G401 (cell line): ENCODE measurements around the gene JAKMIP1. TPM values are rescaled to one million over a fixed set of nuclear protein-coding genes. Genes with fewer than 3 reads are reported as not detected.
"Not testable (repeated sequence)": the region's sequence is repeated elsewhere in the genome, so short reads cannot be mapped to it uniquely, and the experiment has no call there.

ENCODE experiments used
- DNase-seq: peaks from one replicate; pipeline ENCODE4 v3.0.0-alpha.2; 2015; ENCODE audit warnings: low spot score
- in situ Hi-C: cut with HindIII; loops from 2 replicates; pipeline ENCODE4 v1.10.0; 2016; ENCODE audit warnings: low sequenced_read_pairs, mixed read lengths
- total RNA-seq: library from RNA; depleted of rRNA; stranded (reverse); fragments of >200 nt; shearing (Covaris generic); gene quantifications from 2 replicates; pipeline ENCODE4 v1.2.3, GENCODE V29; 2014

JAKMIP1 gene
- total RNA-seq, 1 experiment from 2014 or later, result not detected

DNA sequence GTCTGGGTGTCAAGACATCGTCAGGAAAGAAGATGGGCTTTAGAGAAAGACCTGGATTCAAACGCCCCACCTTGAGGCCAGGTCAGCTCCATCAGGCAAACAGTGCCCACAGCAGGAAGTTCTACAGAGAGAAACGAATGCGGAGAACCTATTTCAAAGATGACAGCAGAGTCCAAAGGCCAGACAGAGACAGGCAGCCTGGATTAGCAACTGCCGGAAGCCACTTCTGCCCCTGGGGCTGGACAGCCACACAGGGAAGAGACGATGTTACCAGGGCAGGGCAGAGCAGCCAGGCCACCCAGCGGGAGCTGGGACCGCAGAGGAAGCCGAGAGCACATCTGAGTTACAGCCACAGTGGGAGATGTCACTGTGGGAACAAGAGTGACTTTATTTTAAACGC, 183.3 kb downstream of the JAKMIP1 start:
- in situ Hi-C loops, result no loop called here

DNA sequence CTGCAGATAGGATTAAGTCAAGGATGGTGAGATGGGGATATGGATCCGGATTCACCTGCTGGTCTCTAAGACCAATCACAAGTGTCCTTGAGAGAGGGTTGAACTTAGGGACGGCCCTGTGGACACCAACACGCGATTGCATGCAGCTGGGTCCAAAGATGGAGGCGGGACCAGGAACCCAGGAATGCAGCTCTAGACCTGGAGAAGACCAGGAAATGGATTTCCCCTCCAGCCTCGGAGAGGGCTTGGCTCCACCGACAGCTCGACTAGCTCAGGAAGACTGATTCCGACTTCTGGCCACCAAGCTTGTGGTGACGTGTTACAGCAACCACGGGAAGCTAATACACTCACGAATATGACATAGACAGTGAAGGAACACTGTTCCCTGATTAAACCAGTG, 186.8 kb downstream of the JAKMIP1 start:
- DNase-seq, result no peak
- in situ Hi-C loops, result no loop called here

More for the DNA sequence above, 183.3 kb downstream of the JAKMIP1 start:
- no peak for DNase-seq

DNA sequence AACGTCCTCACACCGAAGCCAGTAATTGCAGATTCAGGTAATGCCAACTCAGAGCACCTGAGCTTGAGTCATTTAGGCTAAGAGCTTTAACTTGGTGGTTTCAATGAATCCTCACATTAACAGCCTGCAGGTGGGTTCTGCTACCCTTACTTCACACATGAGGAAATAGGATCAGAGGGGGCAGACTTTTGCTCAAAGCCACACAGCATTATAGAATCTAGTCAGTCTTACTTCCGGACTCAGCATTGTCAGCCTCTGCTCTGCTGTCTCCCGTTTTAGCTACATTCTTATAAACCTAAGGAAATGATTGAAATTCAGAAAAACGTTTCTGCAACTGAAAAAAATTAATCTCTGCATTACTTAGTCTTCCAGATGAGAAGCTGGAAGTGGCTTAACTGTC, 188.1 kb downstream of the JAKMIP1 start:
- no peak for DNase-seq
- in situ Hi-C loops, result no loop called here

DNA sequence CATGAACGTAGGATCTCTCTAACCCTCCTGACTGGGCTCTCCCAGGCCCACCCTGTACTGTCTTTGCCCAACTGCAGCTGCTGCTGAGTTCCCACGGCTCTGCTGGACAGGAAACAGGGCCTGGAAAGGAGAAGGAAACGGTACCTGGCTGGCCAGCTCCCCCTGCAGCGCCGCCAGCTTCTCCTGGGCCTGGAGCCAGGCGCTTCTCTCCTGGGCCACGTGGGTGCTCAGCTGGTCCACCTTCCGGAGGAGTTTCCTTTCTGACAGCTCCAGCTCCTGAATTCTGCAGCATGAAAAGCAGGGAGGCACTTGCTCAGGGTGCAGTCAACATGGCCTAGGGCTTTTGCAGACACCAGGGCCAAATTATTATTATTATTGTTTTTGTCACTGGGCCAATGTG, 188.7 kb downstream of the JAKMIP1 start:
- DNase-seq, result peak; percentile 85
- in situ Hi-C loops, result no loop called here

DNA sequence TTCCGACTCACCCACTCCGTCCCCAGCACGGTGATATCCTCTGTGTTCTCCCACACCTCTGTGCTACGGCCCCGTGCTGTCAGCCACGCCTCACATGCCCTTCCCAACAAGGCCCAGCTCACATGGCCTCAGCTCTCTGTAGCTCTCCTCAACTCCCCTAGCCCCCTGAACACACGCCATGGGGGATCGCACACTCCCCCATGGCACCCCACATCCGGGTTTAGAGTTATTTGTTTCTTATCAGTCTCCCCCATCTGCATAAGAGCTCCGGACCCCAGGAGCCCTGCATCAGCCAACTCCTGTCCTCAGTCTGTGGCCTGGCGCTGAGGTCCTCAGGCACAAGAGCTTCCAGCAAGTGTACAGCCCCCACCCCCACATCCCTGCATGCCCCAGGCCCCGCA, 189.1 kb downstream of the JAKMIP1 start:
- DNase-seq, result no peak
- in situ Hi-C loops, result no loop called here

- in situ Hi-C loops, result no loop called here
- no peak for DNase-seq
Measured at GRCh38 chr4:6010789-6011188, 189.6 kb downstream of the JAKMIP1 start.

DNA sequence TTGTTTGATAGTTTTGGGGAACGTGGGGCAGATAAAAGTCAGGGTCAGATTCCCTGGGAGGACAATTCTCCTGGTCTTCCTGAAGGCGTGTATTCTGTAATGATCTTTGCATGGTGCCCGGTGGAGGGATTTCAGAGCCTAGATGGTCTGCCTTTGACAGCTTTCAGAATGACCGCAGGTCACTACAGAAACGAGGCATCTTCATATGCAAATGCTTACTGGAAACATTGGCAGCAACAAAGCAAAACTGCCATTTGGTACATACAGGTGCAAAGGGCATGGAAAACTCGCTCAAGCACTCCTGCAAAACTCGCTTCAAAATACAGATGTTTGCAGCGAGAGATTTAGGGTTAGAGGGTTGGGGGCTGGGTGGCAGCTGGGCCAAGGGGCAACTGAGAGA, 190.9 kb downstream of the JAKMIP1 start:
- no peak for DNase-seq
- in situ Hi-C loops, result no loop called here

- DNase-seq, result no peak
- in situ Hi-C loops, result no loop called here
Measured at GRCh38 chr4:6008766-6009385, 191.5 kb downstream of the JAKMIP1 start.

- in situ Hi-C loops, result no loop called here
- DNase-seq, result no peak
Measured at GRCh38 chr4:6008092-6008551, 192.2 kb downstream of the JAKMIP1 start.

- in situ Hi-C loops, result no loop called here
- DNase-seq, result no peak
Measured at GRCh38 chr4:6005175-6005574, 195.2 kb downstream of the JAKMIP1 start.

DNA sequence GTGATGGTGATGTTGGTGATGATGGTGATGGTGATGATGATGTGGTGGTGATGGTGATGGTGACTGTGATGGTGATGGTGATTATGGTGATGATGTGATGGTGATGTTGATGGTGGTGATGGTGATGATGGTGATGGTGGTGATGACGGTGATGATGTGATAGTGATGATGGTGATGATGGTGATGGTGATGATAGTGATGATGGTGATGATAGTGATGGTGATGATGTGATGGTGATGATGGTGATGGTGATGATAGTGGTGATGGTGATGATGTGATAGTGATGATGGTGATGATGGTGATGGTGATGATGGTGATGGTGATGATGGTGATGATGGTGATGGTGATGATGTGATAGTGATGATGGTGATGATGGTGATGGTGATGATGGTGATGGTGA, 196.9 kb downstream of the JAKMIP1 start:
- DNase-seq, result not testable (repeated sequence)

DNA sequence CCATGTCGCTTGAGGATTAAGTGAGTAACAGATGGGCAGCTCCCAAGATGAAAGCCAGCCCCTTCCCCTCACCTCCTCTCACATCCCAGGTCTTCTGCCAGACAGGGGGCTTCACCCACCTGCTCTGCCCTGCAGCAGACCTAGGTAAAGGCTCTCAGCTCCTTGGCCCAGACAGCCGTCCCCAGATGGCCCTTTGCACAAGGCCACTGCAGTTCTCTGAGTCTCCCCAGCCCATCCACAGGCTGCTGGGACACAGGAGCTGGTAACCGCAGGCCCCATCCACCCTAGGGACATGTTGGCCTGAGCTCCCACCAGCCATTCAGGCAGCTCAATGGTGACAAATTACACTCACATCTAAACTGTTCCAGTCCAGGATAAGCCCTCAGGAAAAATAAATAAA, 197.4 kb downstream of the JAKMIP1 start:
- in situ Hi-C loops, result no loop called here
- DNase-seq, result no peak

More for the DNA sequence above, 196.9 kb downstream of the JAKMIP1 start:
- in situ Hi-C loops, result not testable (repeated sequence)

- DNase-seq, result no peak
- in situ Hi-C loops, result no loop called here
Measured at GRCh38 chr4:6002492-6002833, 197.9 kb downstream of the JAKMIP1 start.

DNA sequence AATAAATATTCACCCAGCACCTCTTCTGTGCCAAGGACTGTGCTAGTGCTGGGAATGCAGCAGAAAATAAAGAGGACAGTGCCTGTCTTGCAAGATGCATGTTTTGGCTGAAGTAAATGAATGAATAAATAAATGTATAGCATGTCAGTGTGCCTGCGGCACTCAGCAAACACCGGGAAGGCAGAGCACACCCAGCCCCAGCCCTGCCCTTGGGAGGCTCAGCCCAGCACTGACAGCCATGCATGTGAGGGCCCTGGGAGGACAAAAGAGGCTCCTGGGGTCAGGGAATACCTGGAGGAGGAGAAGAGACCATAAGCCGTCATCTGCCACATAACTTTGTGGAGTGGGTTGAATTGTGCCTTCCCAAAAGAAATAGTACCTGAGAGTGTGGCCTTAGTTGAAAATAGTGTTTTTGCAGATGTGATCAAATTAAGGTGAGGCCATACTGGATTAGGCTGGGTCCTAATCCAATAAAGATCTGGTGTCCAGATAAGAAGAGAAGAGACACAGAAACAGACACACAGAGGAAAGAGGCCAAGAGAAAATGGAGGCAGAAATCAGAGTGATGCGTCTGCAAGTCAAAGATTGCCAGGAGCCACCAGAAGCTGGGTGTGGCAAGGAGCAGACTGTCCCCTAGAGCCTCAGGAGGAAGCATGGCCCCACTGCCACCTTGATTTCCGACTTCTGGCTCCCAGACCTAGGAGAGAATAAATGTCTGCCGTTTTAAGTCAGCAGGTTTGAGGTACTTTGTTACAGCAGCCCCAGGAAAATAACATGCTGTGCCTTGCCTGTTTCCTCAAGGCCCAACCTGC, 198.5 kb downstream of the JAKMIP1 start:
- in situ Hi-C loops, result no loop called here
- no peak for DNase-seq

- DNase-seq, result no peak
- in situ Hi-C loops, result no loop called here
Measured at GRCh38 chr4:5999830-6000365, 200.5 kb downstream of the JAKMIP1 start.

GRCh38 chr4:5999356-5999755, 201.0 kb downstream of the JAKMIP1 start:
- no peak for DNase-seq
- in situ Hi-C loops, result no loop called here

DNA sequence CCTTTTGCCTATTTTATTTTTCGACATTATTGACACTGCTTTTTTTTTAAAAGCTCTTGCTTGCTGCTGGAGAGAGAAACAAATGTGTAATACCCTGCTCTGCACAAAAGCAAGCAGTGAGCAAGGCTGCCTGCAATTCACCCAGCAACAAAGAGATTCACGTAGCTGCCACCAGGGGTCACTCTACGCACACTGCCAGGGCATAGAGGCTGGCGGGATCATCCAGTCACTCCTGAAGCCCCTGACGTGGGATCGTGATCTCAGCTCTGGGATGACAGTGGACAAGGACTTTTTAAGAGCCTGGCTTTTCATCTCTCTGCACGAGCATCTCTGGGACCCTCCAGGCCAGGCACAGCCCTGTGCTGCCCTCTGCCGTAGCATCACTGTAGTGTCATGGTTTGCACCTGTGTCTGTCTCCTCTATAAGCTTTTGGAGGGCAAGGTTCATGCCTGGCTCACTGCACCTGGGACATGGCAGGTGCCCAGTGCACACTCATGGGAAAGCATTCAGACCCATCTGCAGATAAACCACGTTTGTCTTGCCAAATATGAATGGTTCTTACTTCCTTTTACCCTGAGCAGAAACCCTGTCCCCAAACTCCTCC, 201.9 kb downstream of the JAKMIP1 start:
- in situ Hi-C loops, result no loop called here
- DNase-seq, result peak; percentile 84

DNA sequence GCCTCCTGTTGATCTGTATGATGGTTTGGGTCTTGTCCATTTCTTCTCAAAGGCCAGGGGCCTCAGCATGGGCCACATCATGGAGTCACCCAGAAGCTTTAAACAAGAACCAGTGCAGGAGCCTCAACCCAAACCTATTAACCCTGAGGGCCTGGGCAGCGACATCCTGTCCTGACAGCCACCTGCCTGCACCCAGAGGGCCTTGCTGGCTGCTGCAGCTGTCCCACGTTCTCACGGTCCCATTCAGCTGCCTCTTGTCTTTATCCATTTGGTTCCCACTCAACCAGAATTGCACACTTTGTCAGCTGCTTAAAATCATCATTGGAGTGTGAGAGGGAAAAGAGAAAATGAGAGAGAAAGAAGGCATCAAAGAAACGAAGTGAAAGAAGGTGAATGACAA, 203.7 kb downstream of the JAKMIP1 start:
- DNase-seq, result no peak
- in situ Hi-C loops, result no loop called here

DNA sequence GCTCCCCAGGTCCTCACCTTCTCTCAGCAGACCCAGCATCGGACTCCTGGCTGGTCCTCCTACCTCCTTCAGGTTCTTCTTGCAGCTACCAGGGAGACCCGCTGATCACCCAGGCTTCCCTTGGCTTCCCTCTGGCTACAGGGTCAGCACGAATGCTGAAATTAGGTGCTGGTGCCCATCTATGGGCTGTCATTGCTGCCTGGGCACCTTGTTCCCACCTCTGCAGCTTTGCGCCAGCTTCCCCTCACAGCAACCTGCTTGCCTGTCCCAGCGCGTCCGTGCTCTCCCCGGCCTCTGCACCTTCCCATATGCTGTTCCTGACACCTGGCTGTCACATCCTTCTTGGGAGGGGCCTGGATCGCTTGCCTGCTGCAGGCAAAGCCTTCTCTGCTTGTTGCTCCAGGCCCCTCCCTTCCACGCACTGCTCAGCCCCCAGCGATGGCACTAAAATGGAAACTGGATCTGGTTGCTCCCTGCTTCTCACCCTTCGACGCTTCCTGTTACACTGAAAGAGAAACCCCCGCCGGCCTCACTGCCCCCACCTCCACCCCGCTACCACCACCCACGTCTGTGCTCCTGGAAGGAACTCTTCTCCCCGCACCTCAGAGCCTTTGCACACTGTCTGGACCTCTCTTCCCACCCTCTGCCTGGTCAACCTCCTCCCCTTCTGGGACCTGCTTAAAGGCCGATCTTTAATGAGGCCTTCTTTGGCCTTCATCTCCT, 204.3 kb downstream of the JAKMIP1 start:
- in situ Hi-C loops, result no loop called here
- DNase-seq, result no peak
